G401 (cell line): Measurements from ENCODE around the gene KLC1. TPM values are rescaled to one million over a fixed set of nuclear protein-coding genes. Genes with fewer than 3 reads are reported as not detected.
A peak's percentile ranks its signal among the peaks of the same experiment; 100 is the strongest.

ENCODE experiments used
- DNase-seq: peaks from one replicate; pipeline ENCODE4 v3.0.0-alpha.2; 2015; ENCODE audit warnings: low spot score
- in situ Hi-C: cut with HindIII; loops from 2 replicates; pipeline ENCODE4 v1.10.0; 2016; ENCODE audit warnings: low sequenced_read_pairs, mixed read lengths
- total RNA-seq: library from RNA; depleted of rRNA; stranded (reverse); fragments of >200 nt; shearing (Covaris generic); gene quantifications from 2 replicates; pipeline ENCODE4 v1.2.3, GENCODE V29; 2014; rRNA removed

KLC1 gene
- total RNA-seq, 1 experiment from 2014 or later, result 184 TPM

- DNase-seq, result peak; percentile 87
- in situ Hi-C loops, result no loop called here
Observed at GRCh38 chr14:103738701-103739451, 109.9 kb downstream of the KLC1 start.

DNA sequence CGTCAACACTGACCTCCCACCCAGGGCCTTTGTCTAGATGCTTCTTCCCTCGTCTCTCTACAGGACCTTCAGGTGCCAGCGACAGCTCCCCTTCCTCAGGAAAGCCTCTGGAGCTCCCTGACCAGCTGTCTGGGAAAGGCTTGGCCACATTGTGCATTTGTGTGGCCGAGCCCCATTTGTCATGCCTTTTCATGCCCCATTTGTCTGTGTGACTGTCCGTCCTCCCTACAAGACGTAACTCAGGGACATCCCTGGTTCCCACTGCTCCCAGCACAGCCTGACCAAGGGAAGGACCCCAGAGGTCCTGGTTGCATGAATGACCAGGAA is 110.4 kb downstream of the KLC1 start:
- in situ Hi-C loops, result no loop called here
- DNase-seq, result no peak

DNA sequence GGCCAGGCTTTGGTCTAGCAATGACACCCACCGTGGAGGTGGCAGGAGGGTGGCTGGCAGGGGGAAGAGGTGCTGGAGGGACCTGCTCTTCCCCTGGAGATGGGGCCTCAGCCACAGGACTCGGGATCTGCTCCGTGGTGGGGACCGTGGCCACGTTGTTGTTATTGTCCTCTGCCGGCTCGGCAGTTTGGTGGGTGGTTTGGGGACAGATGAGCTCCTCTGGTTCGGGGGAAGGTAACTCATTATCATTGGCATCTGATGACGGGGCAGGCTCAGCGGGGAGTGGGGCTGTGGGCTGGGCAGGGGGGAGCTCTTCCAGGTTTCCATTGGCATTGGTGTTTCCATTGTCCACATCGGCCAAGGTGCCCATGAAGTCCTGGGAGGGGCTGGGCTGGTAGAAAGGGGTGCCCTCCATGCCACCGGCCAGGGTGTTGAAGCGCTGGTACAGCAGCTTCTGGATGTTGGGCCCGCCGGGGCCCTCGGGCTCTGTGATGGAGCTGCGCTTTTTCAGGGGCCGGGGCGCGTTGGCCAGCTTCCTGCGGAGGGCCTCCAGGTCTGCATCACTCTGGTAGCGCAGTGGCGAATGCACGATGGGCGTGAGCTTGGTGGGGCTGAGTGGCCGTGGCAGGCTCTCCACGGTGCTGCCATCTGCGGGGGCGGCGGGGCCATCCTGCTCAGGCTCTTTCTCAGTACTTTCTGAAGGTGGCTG is 110.9 kb downstream of the KLC1 start:
- DNase-seq, result no peak
- in situ Hi-C loops, result no loop called here

- in situ Hi-C loops, result no loop called here
- no peak for DNase-seq
Observed at GRCh38 chr14:103740991-103741689, 112.1 kb downstream of the KLC1 start.

GRCh38 chr14:103741876-103742275 is 112.9 kb downstream of the KLC1 start:
- in situ Hi-C loops, result no loop called here
- no peak for DNase-seq

DNA sequence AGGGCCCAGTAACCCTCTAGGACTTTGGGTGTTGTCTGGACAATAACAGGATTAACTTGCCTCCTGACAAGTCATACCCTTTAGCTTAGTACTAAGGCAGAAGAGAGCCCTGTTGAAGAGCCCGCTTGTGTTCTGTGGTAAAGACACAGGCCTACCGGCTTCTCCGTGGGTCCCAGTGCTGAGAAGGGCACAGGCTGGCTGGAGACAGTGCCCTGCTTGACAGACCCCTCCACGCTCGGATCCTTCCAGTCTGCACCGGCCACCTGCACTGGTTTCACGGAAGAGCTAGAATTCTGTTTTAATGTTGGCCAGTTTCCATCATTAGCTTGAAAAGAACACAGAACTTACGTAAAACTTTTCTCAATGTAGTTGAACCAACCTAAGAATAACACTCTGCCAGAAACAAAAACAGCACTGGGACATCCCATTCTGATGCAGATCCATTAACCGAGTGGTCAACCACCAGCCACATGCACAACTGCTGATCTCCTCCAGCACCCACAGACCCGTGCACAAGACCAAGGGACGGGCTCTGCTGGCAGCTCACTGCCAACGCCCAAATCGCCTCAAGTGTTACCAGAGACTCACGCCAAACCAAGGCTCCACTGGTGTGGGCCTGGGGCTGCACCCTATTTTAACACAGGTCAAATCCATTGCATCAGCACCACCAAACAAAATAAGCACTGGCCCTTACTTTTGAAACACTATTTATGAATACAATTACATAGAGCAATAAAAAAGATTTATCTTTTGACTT is 113.7 kb downstream of the KLC1 start:
- DNase-seq, result no peak
- in situ Hi-C loops, result no loop called here

DNA sequence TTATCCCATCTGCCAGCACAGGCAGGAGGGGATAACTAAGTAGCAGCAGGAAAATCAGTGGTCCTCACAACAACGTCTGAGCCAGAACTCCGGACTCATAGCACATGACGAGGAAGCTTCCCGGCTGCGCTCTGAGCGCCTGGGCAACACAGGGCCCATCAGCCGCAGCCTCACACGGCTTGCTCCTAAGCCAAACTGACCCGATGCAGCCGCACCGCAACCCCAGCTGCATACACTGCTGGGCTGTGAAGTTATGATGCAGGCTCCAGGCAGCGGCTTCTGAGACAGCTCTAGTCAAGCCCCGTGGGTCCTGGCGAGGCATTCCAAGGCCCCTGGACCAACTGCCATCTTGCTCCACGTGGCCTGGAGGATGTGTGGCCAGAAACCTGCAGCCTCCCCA is 114.7 kb downstream of the KLC1 start:
- DNase-seq, result no peak
- in situ Hi-C loops, result no loop called here

GRCh38 chr14:103744621-103745395 is 115.8 kb downstream of the KLC1 start:
- in situ Hi-C loops, result no loop called here
- peak; percentile 84 for DNase-seq

GRCh38 chr14:103745424-103745823 is 116.4 kb downstream of the KLC1 start:
- in situ Hi-C loops, result no loop called here

DNA sequence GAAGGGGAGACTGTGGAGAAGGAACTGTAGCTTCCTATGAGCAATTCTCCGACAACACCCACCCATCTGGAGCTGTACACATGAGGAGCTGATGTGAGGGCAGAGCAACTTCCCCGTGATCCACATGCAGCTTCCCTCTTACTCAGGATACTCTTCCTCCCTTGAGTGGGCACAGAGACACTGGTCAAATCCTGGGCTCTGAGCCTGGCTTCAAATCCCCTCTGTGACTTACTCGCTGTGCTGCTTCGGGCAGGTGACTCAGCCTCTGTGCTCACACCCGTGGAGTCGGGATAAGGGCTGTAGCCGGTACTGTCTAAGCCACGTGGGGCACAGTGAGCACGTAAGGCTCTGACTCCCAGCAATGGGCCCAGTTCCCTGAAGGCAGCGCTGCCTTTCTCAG is 117.7 kb downstream of the KLC1 start:
- in situ Hi-C loops, result no loop called here
- DNase-seq, result no peak

More at GRCh38 chr14:103745424-103745823, 116.4 kb downstream of the KLC1 start:
- DNase-seq, result no peak

GRCh38 chr14:103748534-103748857 is 119.5 kb downstream of the KLC1 start:
- DNase-seq, result no peak
- in situ Hi-C loops, result no loop called here

DNA sequence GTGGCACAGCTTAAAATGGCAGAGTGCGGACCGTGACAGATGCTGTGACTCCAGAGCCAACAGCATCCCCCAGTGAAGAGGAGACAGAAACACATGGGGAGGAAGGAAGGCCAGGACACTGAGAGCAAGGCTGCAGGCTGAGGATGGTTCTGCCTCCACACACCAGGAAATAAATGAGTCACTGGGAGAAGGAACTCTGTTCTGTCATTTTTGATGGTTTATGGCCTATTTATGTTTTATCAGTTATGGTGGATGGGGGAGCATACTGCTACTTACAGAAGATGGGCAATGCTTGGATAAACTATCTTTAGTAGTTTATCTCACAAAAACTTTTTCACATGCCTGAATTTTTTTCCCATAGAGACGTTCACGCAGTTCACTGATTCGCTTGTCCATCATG is 120.4 kb downstream of the KLC1 start:
- in situ Hi-C loops, result no loop called here

DNA sequence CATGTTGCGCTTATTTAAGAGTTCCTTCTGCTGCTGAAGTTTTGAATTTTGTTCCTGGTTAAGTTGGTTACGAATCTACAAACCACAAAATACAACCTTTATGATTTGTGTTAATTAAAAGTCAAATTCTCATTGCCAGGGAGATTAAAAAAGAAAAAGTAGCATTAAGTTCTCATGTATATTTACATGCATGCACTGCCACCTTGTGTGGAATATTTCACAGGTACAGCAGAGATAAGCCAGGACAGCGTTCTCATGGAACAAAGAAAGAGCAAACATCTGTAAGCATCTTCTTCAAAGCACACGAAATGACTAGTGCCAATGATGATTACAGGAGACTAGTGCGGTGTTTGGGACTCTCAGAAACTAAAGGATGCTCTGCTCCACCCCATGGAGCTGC is 120.8 kb downstream of the KLC1 start:
- in situ Hi-C loops, result no loop called here
- DNase-seq, result no peak

More for the DNA sequence above, 120.4 kb downstream of the KLC1 start:
- peak; percentile 47 for DNase-seq

Other genes starting within 250 kb of the KLC1 start
- 47.9 and 84.8 TPM in 2 replicates for gene MARK3, start 243.8 kb upstream of the KLC1 start, total RNA-seq
- 672 and 986 TPM in 2 replicates for gene CKB, start 106.4 kb upstream of the KLC1 start, total RNA-seq
- gene TRMT61A, start 100.0 kb upstream of the KLC1 start, total RNA-seq, result 17.6 and 29.3 TPM in 2 replicates
- gene BAG5, start 66.6 kb upstream of the KLC1 start, total RNA-seq, result 4.0 and 12.2 TPM in 2 replicates
- gene COA8, start 66.3 kb upstream of the KLC1 start, total RNA-seq, result 29.7 and 34.7 TPM in 2 replicates
- 52.7 and 53.0 TPM in 2 replicates for gene XRCC3, start 86.2 kb downstream of the KLC1 start, total RNA-seq
- gene ZFYVE21, start 86.6 kb downstream of the KLC1 start, total RNA-seq, result 18.1 and 23.4 TPM in 2 replicates
- 9.4 and 12.8 TPM in 2 replicates for gene PPP1R13B, start 218.4 kb downstream of the KLC1 start, total RNA-seq